Measurements from ENCODE around the gene TRAPPC4.

DNA sequence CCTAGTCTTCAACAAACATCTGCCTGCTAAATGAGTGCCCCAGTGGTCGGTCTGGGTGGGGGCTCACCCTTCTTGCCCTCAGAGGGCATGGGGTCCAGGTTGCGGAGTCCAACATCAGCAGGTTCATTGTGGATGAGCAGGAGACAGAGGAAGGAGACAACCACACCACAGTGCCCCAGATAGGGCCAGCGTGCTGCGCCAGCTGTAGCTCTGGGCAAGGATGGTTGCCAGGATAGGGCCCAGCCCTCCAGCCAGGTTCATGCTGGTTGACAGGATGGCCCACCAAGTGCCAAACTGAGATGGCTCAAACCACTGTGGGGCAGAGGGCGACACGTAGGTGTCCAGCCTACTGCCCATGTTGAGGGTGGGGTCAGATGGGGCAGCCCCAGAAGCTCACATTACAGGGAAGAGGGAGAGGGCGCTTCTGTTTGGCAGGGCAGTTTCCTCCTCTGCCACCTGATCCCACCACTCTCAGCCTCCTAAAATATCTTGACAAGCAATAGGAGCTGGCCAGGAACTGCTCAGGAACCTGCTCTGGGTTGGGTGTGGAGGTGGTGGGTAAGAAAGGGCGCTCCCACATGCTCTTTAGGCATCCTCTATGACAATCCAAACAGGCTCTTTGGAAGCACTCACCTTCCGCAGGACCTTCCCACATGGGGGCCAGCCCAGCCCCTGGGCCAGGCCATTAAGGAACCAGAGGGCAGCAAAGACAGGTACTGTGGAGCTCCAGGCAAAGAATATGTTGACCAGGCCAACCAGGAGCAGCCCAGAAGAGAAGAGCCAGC lies 9.2 kb downstream of the TRAPPC4 start:
- no peak for TF ChIP-seq EZH2 (IDR thresholded peaks at IDR 0.05; ENCODE audit: borderline replicate concordance, low read depth, low read length, poor library complexity, severe bottlenecking)
- TF ChIP-seq CTCF (conservative IDR thresholded peaks at IDR 0.05; ENCODE audit: low read depth, low read length): no peak

Data from A673 (cell line).